Ovary (tissue), 3 donors: ENCODE results near the gene INVS.

Source experiments
- EP300 ChIP-seq: sonication (generic); formaldehyde crosslinking; IDR thresholded peaks from one replicate; pipeline ENCODE4 v1.6.1; 2017; ENCODE audit warnings: antibody characterized with exemption
- POLR2A ChIP-seq: fragments of 450-650 bp; IDR thresholded peaks from one replicate; pipeline ENCODE4 v1.6.1; 2017; ENCODE audit warnings: antibody characterized with exemption, mild to moderate bottlenecking, moderate library complexity
- TF ChIP-seq, protein P1 (sequence below), 3 donors: fragments of 450-650 bp in 2 of 3; fragments of 200-600 bp in 1 of 3; IDR thresholded peaks; one replicate each; pipeline versions ENCODE4 v1.5.1 to v1.8.0; 2016 to 2022; ENCODE audit warnings: antibody characterized with exemption in 3 of 3, mild to moderate bottlenecking in 1 of 3
- donor health status: DM: no; HTN: no; CAD: no.

DNA sequence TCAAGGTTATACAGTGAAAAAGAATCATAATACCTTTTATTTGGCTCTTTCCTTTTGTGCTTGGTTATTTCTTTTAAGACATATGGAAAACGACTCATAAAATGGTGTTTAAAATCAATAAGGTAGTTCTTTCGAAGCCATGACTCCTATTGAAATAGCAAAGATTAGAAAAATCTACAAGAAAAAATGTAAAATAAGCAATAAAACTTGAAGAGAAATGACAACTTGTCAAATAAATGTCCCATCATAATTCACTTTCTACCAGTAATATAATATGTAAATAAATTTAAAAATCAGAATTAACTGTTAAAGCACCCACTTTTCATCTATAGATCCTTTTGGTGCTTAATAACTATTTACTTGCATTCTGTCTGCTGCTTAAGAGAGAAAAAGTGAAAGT is 241.2 kb downstream of the INVS start:
- TF ChIP-seq, protein P1, sequence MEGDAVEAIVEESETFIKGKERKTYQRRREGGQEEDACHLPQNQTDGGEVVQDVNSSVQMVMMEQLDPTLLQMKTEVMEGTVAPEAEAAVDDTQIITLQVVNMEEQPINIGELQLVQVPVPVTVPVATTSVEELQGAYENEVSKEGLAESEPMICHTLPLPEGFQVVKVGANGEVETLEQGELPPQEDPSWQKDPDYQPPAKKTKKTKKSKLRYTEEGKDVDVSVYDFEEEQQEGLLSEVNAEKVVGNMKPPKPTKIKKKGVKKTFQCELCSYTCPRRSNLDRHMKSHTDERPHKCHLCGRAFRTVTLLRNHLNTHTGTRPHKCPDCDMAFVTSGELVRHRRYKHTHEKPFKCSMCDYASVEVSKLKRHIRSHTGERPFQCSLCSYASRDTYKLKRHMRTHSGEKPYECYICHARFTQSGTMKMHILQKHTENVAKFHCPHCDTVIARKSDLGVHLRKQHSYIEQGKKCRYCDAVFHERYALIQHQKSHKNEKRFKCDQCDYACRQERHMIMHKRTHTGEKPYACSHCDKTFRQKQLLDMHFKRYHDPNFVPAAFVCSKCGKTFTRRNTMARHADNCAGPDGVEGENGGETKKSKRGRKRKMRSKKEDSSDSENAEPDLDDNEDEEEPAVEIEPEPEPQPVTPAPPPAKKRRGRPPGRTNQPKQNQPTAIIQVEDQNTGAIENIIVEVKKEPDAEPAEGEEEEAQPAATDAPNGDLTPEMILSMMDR (IDR thresholded peaks at IDR 0.05), result no peak
- no peak for TF ChIP-seq POLR2A
- TF ChIP-seq EP300, result no peak
